ENCODE measurements around the gene ITGB6. TPM values are rescaled to one million over a fixed set of nuclear protein-coding genes. Genes with fewer than 3 reads are reported as not detected.

ITGB6 gene
- total and polyA plus RNA-seq, 10 of the 15 experiments (the other 5 are each of a cell fraction or from before 2014, with no cell fraction given) = 0.04 TPM; not detected in 9

GRCh38 chr2:160145471-160145870 is 54.6 kb downstream of the ITGB6 start:
- Histone ChIP-seq H3K9me3 (replicated peaks; ENCODE audit: control insufficient read depth, insufficient read depth, low read length) (no peaks in the 10 kb centered on the region), H3K4me3 (no peak overlapping the region), H3K36me3 (ENCODE audit: control insufficient read depth in 2 of 2, insufficient read depth in 2 of 2, low read length in 1 of 2) (no peaks in the 10 kb centered on the region), H3K79me2 (ENCODE audit: control insufficient read depth, insufficient read depth, low read length) (no peaks in the 10 kb centered on the region), H3K27ac (ENCODE audit: control insufficient read depth, insufficient read depth) (no peak overlapping the region), H3K4me2 (ENCODE audit: control insufficient read depth, insufficient read depth) (no peak overlapping the region), H3K4me1 (ENCODE audit: control insufficient read depth, insufficient read depth, low read length) (no peaks in the 10 kb centered on the region), H3K27me3 (replicated peaks in 1 of 2; ENCODE audit: control insufficient read depth in 2 of 2, insufficient read depth in 2 of 2, low read length in 1 of 2) (peaks cover 0 to 10% of the 10 kb centered on the region in 2 experiments; a peak in 3 of 4 replicates), H3K9ac (ENCODE audit: control insufficient read depth, insufficient read depth, low read length) (no peak overlapping the region), H4K20me1 (ENCODE audit: control insufficient read depth, insufficient read depth) (no peaks in the 10 kb centered on the region), H2AFZ (ENCODE audit: control insufficient read depth, low read depth, low read length) (no peak overlapping the region)
- ChIA-PET RAD21 (ENCODE audit: unreplicated experiment) (no interaction called here), CTCF (interaction anchor here (0.6 kb wide), 1 partner anchor 50 kb away, joined by 3 read pairs; no protein-coding TSS in a partner anchor), SMC1A (ENCODE audit: uncharacterized antibody, unreplicated experiment) (no interaction called here), POLR2A (no interaction called here)
- FAIRE-seq (no peak), DNase-seq (ENCODE audit: low read depth, low spot score) (no peak), ATAC-seq (no peak)
- no peak for TF ChIP-seq SMC3 (IDR thresholded peaks at IDR 0.05; ENCODE audit: borderline replicate concordance, low read length)
- TF ChIP-seq, protein P1, sequence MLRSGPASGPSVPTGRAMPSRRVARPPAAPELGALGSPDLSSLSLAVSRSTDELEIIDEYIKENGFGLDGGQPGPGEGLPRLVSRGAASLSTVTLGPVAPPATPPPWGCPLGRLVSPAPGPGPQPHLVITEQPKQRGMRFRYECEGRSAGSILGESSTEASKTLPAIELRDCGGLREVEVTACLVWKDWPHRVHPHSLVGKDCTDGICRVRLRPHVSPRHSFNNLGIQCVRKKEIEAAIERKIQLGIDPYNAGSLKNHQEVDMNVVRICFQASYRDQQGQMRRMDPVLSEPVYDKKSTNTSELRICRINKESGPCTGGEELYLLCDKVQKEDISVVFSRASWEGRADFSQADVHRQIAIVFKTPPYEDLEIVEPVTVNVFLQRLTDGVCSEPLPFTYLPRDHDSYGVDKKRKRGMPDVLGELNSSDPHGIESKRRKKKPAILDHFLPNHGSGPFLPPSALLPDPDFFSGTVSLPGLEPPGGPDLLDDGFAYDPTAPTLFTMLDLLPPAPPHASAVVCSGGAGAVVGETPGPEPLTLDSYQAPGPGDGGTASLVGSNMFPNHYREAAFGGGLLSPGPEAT (IDR thresholded peaks at IDR 0.05; ENCODE audit: low read depth) = no peak
- WGBS (ENCODE audit: insufficient coverage, insufficient replicate concordance, low lambda C conversion rate, missing lambda C conversion rate) = 47% methylated on average over 2 of the region's 2 CpGs
- intact Hi-C loops (cut with micrococcal nuclease; ENCODE audit: unreplicated experiment) = no loop called here
- BruUV-seq (replicated peaks) = no TSS peak
- in situ Hi-C loops (cut with MboI) = no loop called here

DNA sequence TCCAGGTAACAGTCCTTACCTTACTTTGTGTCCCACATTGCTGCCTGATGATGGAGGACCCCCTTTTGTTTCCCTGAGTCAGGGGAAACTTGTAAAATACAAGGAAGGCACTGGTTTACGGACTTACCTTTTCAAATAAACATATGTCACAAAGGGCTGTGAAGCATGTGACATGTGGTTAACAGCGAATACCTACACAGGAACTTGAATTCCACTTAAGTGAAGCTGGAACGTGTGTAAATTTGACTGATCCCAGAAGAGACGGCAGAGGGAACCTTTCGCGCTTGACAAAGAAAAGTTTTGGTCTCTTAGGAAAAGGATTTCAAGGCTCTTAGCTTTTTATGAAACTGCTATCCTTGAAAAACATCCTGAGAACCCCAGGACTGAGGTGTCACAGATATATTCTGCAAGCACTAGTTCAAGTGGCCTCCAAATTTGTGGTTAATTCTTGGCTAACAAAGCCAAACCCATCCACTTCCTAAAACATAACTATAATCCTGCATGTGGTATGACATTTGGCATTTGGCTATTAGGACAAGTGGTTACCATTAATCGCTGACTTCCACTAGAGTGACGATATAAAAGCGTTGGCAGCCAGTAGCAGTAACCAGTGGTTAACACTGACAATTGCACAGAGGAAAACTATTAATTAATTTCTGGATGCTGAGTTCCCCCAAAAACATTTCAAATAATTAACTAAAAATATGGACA is 55.6 kb downstream of the ITGB6 start:
- Histone ChIP-seq H3K27me3 (replicated peaks in 1 of 2; ENCODE audit: control insufficient read depth in 2 of 2, insufficient read depth in 2 of 2, low read length in 1 of 2) (peaks cover 0 to 10% of the 10 kb centered on the region in 2 experiments; a peak in 3 of 4 replicates), H3K4me2 (ENCODE audit: control insufficient read depth, insufficient read depth) (no peak overlapping the region), H3K4me3 (no peak overlapping the region), H3K79me2 (ENCODE audit: control insufficient read depth, insufficient read depth, low read length) (no peaks in the 10 kb centered on the region), H3K9me3 (replicated peaks; ENCODE audit: control insufficient read depth, insufficient read depth, low read length) (no peaks in the 10 kb centered on the region), H3K4me1 (ENCODE audit: control insufficient read depth, insufficient read depth, low read length) (no peaks in the 10 kb centered on the region), H3K27ac (ENCODE audit: control insufficient read depth, insufficient read depth) (no peak overlapping the region), H3K9ac (ENCODE audit: control insufficient read depth, insufficient read depth, low read length) (no peak overlapping the region), H3K36me3 (ENCODE audit: control insufficient read depth in 2 of 2, insufficient read depth in 2 of 2, low read length in 1 of 2) (no peaks in the 10 kb centered on the region), H4K20me1 (ENCODE audit: control insufficient read depth, insufficient read depth) (no peaks in the 10 kb centered on the region), H2AFZ (ENCODE audit: control insufficient read depth, low read depth, low read length) (no peak overlapping the region)
- RAD21 ChIA-PET (ENCODE audit: unreplicated experiment) = no interaction called here
- CTCF ChIA-PET = no interaction called here
- FAIRE-seq = no peak
- BruUV-seq (replicated peaks) = no TSS peak
- no peak for ATAC-seq
- WGBS (ENCODE audit: insufficient coverage, insufficient replicate concordance, low lambda C conversion rate, missing lambda C conversion rate) = 19% methylated on average over 9 of the region's 9 CpGs
- DNase-seq (ENCODE audit: low read depth, low spot score) = no peak
- SMC1A ChIA-PET (ENCODE audit: uncharacterized antibody, unreplicated experiment) = no interaction called here
- in situ Hi-C loops (cut with MboI) = no loop called here
- POLR2A ChIA-PET = no interaction called here
- TF ChIP-seq MYC (IDR thresholded peaks at IDR 0.05; ENCODE audit: insufficient read depth, insufficient read length, insufficient replicate concordance, low read length, severe bottlenecking) (no peak), SIN3A (IDR thresholded peaks at IDR 0.05; ENCODE audit: low read depth, low read length) (no peak), RB1 (IDR thresholded peaks at IDR 0.05; ENCODE audit: borderline replicate concordance) (no peak), FOXK2 (IDR thresholded peaks at IDR 0.05) (no peak)
- intact Hi-C loops (cut with micrococcal nuclease; ENCODE audit: unreplicated experiment) = no loop called here

All from GM12878 (cell line).